HTR-8/SVneo (cell line): ENCODE measurements around the gene TAL2.

ENCODE experiments used
- DNase-seq: peaks from one replicate; pipeline ENCODE4 v3.0.0; 2011; ENCODE audit warnings: low spot score, mixed read lengths; ENCODE audit not compliant: insufficient read length
- FAIRE-seq: peaks from 2 replicates; lab custom pipeline; 2011; peaks lifted over from hg19 to GRCh38; lab: Jason Lieb, UNC

TAL2 gene

DNA sequence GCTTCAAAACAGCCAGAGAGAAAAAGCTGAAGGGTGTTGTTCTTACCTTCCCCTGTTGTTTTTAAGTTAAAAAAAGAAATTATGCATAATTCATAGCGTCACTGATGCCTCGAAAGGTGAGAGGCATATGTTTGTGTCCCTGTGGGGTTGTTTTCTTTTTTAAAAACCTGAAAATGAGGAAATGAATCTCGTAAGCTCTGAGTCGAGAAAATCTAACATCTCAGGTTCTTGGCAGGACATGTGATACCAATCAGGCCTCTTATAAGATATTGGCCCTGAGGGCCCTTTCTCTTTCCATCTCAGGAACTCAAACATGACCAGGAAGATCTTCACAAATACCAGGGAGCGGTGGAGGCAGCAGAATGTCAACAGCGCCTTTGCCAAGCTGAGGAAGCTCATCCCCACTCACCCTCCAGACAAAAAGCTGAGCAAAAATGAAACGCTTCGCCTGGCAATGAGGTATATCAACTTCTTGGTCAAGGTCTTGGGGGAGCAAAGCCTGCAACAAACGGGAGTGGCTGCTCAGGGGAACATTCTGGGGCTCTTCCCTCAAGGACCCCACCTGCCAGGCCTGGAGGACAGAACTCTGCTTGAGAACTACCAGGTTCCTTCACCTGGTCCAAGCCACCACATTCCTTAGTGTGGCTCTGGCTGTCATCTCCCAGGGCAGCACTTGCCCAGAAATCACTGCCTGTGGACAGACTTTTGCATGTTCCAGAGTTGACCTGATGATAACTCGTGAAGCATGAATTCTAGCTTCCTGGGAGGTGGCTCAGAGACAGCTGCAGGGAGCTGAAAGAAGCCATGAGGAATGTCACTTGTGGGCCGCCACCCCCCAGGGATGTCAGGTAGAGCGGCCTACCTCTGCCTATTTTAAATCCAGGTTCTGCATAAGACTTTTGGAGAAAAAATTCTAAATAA is at the start of gene TAL2:
Gene TAL2, plus strand, starts transcription at position 274 of the 921 bp plus-strand sequence. Its CDS starts 40 bp downstream, at position 314.
- DNase-seq (no peak), FAIRE-seq (no peak)

DNA sequence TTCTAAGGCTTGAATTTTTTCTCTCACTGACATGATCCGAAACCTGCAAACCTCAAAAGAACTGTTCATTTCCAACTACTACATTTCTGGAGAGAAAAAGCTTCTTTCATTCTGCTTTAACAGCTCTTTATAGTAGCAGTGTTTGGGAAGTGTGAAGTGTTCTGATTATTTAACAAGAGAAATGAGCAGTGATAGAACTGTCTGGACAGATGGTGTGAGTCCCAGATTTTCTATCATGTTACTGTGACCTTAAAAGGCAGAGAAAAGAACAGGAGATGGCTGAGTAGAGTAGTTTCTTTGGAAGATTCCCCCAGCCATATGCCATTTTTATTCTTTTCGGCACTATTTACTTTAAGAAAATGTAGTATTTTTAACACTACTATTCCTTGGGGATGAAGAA is 41.3 kb upstream of the TAL2 start:
- DNase-seq: no peak
- FAIRE-seq: no peak

DNA sequence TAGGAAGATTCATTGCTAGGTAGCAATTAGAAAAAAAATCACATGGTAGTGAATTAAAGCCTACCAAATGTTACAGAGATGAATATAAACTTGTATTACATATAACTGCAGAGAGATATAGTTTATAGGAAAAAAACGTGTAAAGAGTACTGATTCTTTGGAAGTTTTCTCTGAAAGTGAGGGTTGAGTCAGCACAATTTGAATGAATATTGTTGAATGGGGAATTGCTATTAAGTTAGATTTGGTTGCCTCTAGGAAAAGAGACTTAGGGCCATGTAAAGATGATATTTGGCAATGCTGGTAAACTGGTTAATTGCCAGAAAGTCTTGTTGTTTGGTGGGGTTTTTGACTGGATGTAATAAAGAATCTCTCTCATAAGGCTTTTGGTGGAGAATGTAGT is 37.2 kb upstream of the TAL2 start:
- FAIRE-seq: no peak
- no peak for DNase-seq

DNA sequence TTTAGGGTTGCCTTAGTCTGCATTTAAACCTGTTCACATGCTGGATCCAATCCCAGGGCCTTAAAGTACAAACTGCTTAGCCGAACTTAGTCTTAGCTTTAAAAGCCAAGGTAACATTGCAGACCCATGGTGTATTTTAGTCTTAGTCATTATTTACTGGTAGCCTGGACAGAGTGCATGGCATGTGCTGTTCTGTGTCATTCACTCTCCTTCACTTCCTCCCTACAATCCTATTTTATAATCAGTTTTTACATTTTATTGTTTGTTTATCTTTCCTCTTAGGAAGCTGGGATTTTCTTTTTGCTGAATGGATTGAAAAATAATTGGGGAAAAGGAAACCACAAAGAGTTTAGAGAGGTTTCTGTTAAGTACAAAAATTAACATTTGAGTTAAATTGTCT is 29.4 kb upstream of the TAL2 start:
- DNase-seq (no peak), FAIRE-seq (no peak)

DNA sequence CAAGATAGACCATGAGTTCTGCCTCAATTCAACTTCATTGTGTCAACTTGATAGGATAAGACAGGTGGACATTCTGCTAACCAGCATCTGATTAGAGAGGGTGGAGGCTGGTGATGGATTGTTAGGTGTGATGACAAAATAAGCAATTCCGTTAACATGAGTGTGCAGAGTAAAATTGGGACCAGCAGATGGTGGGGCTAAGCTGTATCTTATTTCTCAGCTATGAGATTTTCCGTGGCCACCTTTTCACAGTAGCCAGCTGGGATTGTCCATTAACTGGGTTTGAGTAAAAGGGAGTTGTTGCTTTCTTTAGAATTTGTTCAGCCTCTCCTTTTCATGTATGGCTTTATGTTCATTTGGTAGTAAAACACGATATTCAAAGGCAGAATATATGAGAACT is 28.8 kb upstream of the TAL2 start:
- FAIRE-seq: no peak
- DNase-seq: no peak

DNA sequence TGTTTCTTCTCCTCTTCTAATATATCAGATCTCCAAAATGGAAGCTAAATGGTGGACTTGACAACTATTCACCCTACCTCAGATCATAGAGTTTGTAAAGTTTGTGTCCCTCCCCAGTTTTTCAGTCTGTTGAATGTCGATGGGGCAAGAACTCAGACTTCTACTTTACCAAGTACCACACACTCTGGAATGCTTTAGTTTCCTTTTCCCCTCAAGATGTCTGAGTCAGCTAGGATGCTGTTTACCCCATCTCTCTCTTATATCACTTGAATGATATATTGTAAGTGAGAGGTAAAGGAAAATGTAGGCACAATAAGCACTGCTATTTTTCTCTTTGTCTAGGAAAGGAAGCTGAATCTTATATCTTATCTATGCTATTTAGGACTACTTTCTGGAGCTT is 25.9 kb upstream of the TAL2 start:
- FAIRE-seq: no peak
- no peak for DNase-seq

DNA sequence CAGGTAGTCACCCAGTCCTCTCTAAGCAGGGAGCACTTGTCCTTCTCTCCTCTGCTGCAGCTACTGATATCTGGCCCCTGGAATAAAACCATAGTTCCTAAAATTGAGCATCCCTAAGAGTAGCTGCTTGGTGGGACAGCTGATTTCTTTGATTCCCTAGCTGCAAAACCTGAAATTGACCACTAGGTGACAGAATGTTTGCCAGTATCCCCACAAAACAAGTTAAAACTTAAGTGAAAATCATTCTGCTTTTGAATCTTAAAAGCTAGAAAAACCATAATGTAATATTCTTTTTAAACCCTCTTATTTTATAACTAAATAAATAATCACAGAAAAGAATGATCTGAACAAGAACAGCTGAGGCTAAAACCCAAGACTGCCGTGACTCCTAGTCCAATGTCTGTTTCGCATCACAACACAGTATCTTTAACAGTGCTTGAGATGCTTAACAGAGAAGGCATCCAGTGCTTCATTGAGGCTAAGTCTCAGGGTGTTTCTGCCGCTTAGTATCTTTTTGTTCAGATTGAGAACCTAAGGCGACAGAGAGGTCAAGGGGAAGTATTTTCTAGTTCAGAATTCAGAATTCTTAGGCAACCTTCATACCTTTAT is 24.4 kb upstream of the TAL2 start:
- DNase-seq (no peak), FAIRE-seq (no peak)

DNA sequence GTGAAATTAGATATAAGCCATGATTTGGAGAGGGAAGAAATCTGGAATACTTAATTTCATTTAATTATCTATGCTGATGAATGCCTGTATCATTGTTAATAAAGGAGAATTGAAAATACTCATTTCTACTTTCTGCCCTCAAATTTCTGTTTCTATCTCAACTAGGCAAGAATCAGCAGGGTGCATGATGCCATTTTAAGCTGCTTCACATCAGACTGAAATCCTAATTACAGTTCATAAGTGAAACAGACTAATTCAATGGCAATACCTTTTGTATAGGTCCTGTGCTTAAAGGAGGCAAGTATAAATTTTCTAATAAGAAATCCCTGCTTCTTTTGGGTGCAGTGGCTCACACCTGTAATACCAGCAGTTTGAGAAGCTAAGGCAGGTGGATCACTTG is 22.3 kb upstream of the TAL2 start:
- DNase-seq (no peak), FAIRE-seq (no peak)

DNA sequence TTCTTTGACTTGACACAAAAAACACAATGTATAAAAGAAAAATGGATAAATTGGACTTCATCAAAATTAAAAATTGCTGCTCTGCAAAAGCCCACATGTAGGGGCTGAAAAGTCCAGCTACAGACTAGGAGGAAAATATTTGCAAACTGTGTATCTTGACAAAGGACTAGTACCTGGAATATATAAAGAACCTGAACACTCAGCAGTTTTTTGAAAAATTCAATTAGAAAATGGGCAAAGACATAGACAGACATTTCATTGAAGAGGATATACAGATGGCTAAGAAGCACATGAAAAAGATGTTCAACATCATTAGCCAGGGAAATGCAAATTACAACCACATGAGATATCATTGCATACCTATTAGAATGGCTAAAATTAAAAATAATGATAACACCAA is 18.5 kb upstream of the TAL2 start:
- DNase-seq: no peak
- FAIRE-seq: no peak

DNA sequence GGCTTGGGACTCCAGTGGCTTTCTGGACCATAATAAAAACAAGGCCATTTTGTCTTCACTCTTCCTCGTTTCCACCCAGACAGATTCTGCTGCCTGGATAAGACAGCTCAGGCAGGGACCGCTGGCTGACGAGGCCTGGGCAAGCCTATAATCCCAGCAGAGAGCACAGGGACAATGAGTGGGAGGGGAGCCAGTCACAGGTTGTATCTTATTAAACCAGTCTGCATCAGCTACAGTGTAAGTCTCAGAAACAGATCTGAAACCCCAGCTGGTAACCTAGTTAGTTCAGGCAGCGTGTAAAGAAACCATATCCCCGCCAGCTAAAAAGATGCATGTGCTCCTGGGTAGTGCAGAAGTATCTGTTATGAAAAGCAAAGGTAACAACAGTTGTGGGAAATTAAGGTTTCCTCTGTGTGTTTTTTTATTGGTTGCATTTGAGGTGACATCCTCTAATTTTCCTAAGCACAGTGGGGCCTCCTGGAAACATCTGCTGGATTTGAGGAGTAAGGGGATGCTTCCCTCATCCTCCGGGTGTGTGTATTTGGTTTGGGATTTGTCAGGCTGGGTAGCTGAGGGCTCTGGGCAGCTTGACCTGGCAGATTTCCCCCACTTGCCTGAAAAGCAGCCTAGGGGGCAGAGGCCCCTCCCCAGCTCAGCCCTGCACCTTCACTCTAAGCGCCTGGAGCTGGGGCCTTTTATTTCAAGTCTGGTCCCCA is 15.2 kb upstream of the TAL2 start:
- FAIRE-seq: no peak
- no peak for DNase-seq

DNA sequence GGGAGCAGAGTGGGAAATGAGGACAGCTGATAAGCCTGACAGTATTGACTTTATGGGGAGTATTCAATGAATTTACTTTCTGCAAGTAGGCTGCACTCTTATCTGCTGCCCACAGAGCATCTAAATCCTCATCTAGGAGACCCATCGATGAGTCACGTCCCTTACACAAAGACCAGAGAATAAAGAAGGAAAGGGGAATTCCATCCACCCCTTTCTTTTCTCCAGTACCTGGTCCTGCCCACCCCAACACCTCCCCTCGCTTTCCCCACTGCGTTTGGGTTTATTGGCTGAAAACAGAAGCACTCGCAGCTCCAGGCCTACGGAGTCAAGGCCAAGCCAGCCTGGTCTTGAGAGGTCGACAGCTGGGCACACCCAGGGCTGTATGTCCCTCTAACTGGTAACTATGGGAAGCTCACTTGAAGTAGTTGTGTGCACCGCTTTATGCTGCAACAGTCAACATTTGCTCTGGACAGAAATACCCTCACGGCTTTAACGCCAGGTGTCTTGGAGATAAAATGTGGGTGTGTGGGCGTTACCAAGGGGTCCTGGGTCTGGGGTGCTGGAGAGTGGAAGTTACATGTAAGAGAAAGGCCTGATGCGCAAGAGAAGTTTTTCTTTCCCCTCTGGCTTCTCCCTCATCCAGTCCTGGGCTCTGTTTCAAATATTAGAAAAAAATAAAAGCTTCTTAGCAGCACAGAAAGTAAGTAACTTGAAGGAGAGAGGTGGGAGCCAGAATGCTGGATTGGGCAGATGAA is 14.5 kb upstream of the TAL2 start:
- DNase-seq: no peak
- FAIRE-seq: no peak

DNA sequence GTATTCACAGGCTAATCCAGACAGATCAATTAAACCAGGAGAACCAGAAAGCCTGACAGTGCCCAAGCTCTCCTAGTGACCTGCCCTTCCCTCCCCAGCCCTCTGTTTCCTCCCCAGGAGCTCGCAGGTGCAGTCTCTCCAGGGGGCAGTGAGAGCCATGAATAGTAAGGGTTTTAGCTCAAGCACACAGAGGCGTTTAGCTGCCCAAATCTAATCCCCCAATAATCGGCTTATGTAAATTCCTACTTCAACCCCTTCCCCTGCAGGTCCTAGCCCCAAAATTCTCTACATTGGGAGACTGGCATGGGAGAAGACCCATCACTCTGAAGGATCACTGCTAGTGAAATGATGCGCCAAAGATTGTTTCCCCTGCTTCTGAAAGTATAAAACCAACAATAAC is 10.5 kb upstream of the TAL2 start:
- DNase-seq (no peak), FAIRE-seq (no peak)

DNA sequence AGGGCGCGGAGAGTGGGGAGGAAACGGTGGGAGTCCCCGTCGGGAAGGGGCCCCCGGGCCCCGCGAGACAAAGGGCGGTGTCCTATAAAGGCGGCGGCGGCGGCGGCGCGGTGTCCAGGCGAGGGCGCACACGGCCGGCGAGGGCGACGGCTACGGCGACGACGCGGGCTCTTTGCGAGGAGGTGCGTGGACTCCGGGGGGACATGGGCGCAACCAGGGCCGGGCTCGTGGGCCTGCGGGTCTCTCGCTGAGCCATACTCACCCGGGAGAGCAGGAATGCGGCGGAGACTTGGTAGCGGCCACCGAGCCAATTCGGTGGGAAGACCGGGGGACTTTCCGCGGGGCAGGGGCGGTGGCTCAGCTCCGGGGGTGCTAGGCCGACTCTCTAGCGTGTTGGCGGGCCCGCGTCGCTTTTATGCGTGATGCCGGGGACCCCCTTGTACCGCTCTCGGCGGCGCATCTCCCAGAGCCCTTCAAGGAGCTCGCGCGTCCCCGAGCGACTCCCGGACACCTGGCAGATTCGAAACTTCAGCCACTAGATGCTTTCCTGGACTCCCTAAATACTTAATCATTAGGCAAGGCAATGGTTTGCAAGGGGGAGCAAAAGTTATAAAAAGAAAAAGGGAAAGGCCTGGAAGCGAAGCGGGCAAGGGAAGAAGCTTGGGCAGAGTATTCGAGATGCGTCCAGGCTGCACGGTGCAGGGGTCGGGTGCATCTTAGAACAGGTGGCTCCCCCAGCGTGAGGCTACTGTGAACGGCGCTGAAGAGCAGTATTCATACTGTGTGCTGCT is 5.9 kb upstream of the TAL2 start:
- FAIRE-seq (no peak), DNase-seq (no peak)

DNA sequence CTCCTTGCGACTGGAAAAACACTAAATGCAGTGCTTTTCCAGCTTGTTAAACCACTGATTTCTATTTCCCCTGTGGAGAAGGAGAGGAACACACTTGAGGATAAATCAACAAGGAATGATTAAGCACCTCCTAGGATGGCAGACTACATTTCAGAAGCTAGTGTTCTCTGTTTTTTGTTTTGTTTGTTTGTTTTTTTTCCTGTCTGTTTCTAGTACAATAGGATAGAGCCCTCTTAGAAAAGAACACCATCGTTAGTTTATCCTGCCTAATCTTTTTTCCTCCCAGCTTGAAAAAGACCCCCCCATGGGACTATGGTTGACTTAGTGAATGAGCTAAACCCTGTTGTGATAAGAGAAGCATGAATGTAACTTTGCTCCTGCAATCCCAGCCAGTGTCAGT is 3.9 kb upstream of the TAL2 start:
- no peak for FAIRE-seq
- DNase-seq: no peak

DNA sequence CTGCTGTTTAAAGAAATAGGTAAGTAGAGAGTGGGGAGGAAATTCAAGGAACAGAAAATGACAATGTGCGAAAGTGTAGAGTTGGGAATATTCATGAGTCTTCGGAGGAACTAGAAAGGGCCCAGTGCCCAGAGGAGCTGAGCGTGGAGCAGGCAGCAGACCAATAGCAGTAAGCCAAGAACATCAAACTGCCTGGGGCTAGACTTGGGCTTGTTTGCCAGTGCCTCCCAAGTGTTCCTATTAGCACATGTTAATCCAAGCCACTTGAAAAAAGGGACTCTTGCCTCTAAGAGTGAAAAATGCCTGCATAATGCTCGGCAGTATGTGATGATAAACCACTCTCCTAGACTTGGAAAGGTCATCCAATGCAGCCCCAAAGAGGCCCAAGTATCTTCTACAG is 1.2 kb upstream of the TAL2 start:
- FAIRE-seq: no peak
- no peak for DNase-seq

DNA sequence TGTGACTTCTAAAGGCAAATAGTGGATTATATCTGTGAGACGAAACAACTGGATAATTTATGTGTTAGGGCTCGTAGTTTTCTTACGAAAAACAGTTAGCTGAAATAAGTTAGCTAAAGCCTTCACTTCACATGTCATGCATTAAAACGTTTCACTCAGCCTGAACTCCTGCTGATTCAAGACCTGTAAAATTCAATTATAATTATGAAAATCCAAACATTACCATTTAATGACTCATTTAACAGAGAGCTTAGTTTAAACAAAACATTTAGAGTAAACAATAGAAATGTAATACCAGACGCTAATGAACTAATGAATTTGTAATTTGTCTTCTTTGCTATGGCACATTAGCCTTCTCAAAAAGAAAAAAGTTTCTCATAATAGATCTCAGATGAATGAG is 1.7 kb downstream of the TAL2 start:
- FAIRE-seq (no peak), DNase-seq (no peak)

DNA sequence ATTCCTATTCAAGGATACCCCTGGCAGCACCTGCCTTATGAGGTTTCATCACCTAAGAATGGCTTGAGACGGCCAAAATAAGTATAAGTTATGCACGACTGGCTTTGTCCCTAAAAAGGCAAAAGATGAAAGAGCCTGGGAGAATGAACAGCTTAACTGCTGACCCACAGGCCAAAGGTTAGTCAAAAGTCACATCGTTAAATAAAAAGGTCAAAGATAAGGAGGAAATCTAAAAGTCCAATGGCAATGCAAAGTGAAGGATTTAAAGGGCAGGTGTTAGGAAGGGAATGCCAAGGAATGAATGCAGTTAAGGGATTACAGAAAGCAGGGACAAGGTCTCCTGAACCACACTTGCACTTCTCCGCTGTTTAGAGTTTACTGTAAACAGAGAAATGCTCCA is 5.6 kb downstream of the TAL2 start:
- no peak for FAIRE-seq
- no peak for DNase-seq

DNA sequence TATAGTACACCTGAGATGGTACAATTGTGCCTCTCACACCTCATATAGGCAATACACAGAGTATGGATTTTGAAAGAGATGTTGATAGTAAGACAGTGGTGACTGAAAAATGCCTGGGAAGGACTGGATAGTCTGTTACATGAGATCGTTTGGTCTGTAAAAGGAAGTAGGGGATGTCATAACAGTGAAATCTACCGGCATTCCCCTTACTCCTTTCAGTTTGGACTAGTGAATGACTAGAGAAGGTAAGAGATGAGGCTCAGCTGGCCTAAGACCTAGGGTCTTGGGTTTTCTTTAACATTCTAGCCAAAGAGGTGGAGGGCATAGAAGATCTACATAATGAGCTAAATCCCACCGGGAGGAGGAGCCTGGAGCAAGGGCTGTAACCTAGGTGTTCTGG is 8.1 kb downstream of the TAL2 start:
- DNase-seq (no peak), FAIRE-seq (no peak)

DNA sequence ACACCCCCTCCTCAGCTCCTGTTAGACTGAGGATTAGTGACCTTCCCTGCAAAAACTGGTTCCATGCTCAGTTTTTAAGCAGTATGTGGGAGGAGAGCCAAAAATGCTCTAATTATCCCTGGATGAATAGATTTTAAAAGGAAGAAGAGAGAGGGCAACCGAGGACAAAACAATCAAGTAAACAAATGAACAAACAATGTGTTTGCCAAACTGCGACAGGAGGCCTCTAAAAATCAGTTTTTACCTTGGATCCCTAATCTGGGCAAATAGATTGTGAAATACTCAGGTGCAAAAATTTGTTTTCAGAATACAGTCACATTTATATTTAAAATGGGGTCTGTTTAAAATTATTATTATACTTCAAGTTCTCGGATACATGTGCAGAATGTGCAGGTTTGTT is 8.5 kb downstream of the TAL2 start:
- DNase-seq (no peak), FAIRE-seq (no peak)

DNA sequence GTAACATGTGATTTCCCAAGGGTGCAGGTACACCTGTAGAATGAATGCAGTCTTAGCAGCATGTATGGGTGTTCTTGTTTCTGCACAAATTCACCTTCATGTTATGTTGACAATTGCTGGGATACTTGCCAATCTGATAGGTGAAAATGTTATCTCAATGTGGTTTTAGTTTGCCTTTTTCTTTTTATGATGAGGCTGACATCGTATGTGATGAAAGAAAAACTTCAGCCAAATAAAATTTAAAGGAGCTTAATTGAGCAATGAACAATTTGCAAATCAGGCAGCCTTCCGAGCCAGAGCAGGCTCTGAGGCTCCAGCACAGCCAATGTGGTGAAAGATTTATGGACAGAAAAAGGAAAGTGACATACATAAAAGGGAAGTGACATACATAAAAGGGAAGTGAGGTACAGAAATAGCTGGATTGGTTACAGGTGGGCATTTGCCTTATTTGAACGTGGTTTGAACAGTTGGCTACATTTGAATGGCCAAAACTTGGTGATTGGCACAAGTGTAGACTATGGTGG is 10.5 kb downstream of the TAL2 start:
- FAIRE-seq: no peak

More for the DNA sequence above, 10.5 kb downstream of the TAL2 start:
- DNase-seq: no peak
